GM18519 (cell line): ENCODE measurements around the gene OR2V2.
A peak's percentile ranks its signal among the peaks of the same experiment; 100 is the strongest.
"Not testable (repeated sequence)": the region's sequence is repeated elsewhere in the genome, so short reads cannot be mapped to it uniquely, and the experiment has no call there.

Experiments
- ATAC-seq: cut with Tn5 transposase; IDR thresholded peaks from one replicate; pipeline ENCODE4 v1.9.1; 2021; ENCODE audit warnings: mild to moderate bottlenecking, moderate library complexity; ENCODE audit not compliant: unreplicated experiment, low FRiP score

Gene OR2V2

GRCh38 chr5:181167814-181168488 lies 20.6 kb downstream of the OR2V2 start:
- no peak for ATAC-seq

DNA sequence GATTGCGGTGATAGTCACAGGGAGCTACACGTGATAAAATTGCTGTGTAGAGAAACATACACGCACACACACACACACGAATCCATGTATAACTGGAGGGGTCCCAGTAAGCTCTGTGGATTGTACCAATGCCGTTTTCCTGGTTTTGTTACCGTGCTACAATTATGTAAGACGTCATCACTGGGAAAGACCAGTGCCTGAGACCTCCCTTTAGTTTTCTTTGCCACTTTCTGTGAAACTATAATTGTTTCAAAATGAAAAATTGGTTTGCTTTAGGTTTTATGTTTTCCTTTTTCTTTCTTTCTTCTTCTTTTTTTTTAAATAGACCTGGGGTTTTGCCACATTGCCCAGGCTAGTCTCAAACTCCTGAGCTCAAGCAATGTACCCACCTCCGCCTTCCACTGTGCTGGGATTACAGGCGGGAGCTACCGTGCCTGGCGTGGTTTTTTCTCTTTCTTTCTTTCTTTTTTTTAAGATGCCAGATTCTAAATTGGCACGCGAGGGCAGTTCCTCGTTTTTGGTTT lies 21.3 kb downstream of the OR2V2 start:
- no peak for ATAC-seq

- ATAC-seq = not testable (repeated sequence)
Observed at GRCh38 chr5:181169459-181170236, 22.3 kb downstream of the OR2V2 start.

GRCh38 chr5:181170237-181170825 lies 22.9 kb downstream of the OR2V2 start:
- no peak for ATAC-seq

DNA sequence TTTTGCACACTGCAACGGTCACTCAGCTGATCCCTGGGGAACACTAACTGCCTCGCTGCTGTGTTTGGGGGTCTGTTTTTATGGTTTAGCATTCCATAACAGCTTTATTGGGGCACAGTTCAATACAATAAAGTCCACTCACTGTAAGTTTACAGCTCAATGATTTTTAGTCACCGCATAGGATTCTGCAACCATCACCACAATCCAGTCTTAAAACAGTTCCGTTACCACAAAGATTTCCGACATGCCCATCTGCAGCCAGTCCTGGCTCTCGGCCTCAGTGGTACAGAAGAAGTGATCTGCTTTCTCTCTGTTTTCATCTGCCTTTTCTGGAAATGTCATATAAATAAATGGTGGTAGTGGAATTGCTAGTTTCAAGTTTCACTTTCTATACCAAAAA lies 23.6 kb downstream of the OR2V2 start:
- no peak for ATAC-seq

DNA sequence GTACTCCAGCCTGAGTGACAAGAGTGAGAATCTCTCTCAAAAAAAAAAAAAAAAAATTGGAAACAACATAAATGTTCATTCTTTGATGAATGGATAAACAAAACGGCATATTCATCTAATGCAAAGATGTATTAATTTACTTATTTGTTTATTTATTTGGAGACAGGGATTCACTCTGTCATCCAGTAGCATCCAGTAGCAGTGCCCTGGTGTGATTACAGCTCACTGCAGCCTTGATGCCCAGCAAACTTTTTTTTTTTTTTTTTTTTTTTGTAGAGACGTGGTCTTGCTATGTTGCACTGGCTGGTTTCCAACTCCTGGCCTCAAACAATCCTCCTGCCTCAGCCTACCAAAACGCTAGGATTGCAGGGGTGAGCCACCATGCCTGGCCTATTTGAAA lies 24.4 kb downstream of the OR2V2 start:
- ATAC-seq = no peak

DNA sequence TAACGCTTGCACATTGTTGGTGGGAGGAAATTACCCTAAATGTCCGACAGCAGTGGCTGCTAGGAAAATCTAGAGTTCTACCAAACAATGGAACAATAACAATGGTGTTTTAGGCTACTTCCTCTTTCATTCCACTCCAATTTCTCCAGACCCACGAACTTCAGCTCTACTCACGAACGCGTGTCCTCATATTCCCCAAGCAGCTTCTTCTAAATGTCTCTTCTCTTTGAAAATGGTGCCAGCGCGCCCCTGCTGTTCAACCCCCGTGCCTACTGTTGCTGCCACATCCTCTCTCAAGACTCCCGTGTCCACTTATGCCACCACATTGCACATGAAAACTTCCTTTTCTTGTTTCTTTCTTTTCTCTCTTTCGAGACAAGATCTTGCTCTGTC lies 25.6 kb downstream of the OR2V2 start:
- ATAC-seq = peak; percentile 9

DNA sequence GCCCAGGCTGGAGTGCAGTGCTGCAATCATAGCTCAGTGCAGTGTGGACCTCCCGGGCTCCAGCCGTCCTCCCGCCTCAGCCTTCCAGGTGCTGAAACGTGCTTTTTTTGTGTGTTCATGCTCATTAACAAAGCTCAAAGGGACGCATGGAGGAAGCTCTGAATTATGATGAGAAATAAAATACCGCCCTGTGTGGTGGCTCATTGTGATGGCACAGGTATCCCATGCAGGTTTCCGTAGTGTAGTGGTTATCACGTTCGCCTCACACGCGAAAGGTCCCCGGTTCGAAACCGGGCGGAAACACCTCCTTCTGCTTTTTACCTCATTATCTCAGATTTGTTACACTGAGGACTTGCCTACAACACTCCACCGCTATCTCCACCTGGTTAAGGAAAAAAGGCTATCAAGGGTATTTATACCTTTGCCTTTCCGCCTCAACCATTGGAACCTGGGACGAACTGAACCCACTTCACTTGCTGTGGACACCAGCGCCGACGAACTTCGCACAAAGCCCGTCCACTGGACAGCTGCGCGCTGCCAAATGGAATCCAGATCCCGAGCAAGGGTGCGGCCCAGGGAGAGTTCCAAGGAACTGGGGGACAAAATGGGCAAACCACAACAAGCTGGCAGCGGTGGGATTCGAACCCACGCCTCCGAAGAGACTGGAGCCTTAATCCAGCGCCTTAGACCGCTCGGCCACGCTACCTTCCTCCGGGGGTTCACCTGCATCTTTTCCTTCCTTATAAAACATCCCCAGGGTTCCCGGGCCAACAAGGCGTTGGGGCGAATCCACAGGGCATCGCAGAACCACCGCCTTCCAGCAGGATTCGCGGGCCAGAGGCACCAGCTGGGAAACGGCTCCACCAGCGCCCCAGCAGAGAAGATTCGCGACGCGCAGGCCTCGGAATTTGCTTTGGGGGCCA lies 26.3 kb downstream of the OR2V2 start:
- peak; percentile 47 for ATAC-seq

GRCh38 chr5:181176254-181176952 lies 29.0 kb downstream of the OR2V2 start:
- ATAC-seq = no peak

GRCh38 chr5:181177559-181177958 lies 30.2 kb downstream of the OR2V2 start:
- ATAC-seq = not testable (repeated sequence)

GRCh38 chr5:181181650-181182565 lies 34.5 kb downstream of the OR2V2 start:
- no peak for ATAC-seq

GRCh38 chr5:181182651-181183050 lies 35.3 kb downstream of the OR2V2 start:
- no peak for ATAC-seq

DNA sequence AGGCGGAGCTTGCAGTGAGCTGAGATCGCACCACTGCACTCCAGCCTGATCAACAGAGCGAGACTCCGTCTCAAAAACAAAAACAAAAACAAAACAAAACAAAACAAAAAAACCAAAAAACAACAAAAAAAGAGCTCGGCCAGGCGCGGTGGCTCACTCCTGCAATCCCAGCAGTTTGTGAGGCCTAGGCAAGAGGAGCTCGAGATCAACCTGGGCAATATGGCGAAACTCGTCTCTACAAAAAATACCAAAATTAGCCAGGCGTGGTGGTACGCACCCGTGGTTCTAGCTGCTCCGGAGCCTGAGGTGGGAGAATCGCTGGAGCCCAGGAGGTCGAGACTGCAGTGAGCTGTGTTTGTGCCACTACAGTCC lies 37.4 kb downstream of the OR2V2 start:
- no peak for ATAC-seq

DNA sequence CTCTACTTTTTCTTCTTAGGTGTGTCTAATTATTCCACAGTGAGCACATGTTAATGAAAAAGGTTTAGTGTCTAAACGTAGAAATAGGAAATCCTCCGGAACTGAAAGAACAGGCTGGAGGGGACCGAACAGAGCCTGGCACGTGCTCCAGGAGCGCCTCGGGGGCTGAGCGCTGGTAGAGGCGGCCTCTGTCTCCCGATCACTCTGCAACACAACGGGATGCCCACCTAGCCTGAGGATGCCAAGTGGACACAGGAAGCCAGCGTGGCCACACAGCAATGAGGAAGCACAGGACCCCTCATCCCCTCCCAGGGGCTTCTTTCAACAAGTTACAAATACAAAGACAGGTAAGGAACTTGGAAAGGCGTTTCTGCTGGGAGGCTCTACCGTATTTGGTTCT lies 38.2 kb downstream of the OR2V2 start:
- no peak for ATAC-seq

- no peak for ATAC-seq
Observed at GRCh38 chr5:181186022-181186421, 38.6 kb downstream of the OR2V2 start.

- ATAC-seq = no peak
Observed at GRCh38 chr5:181186986-181187499, 39.7 kb downstream of the OR2V2 start.

- ATAC-seq = no peak
Observed at GRCh38 chr5:181187500-181188213, 40.3 kb downstream of the OR2V2 start.
